ENCODE results near the gene TOX4. TPM values are rescaled to one million over a fixed set of nuclear protein-coding genes. Genes with fewer than 3 reads are reported as not detected.
A peak's percentile ranks its signal among the peaks of the same experiment; 100 is the strongest.

Gene TOX4
- total and polyA plus RNA-seq, 9 of the 15 experiments (the other 6 are each of a cell fraction or from before 2014, with no cell fraction given): 9.9 to 76.5 (median 41.0) TPM

DNA sequence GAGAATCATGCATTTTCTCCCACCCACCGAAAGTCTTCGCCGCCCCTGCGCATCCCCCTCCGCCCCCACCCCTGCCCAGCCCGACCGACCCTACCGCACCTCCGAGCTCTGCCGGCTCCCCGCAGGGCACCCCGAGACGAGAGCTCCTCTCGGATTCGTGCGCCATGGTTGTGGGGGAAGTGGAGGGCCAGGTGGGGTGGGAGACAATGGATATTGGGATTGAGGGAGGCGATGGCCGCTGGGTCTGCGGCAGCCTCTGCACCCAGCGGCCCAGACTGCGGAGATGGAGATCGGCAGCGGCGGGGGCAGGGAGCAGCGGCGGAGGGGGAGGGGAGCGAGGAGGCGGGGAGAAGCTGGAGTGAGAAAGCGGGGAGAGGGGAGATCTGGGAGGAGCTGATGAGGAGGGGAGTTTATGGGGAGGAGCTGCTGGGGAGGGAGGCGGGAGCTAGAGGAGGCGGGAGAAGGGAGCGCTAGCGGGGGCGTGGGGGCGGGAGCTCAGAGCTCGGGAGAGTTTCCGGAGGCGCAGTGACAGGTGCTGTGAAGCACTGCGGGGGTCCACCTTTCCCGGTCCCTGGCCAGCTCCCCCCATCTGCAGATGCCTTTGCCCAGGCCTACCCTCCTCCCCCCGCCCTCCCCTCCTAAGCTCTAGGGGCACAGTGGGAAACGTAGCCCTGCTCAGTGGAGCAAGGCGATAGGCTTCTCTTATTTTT lies 49.1 kb downstream of the TOX4 start, which contains the start of gene SALL2 (continued):
- TF ChIP-seq, protein P1, sequence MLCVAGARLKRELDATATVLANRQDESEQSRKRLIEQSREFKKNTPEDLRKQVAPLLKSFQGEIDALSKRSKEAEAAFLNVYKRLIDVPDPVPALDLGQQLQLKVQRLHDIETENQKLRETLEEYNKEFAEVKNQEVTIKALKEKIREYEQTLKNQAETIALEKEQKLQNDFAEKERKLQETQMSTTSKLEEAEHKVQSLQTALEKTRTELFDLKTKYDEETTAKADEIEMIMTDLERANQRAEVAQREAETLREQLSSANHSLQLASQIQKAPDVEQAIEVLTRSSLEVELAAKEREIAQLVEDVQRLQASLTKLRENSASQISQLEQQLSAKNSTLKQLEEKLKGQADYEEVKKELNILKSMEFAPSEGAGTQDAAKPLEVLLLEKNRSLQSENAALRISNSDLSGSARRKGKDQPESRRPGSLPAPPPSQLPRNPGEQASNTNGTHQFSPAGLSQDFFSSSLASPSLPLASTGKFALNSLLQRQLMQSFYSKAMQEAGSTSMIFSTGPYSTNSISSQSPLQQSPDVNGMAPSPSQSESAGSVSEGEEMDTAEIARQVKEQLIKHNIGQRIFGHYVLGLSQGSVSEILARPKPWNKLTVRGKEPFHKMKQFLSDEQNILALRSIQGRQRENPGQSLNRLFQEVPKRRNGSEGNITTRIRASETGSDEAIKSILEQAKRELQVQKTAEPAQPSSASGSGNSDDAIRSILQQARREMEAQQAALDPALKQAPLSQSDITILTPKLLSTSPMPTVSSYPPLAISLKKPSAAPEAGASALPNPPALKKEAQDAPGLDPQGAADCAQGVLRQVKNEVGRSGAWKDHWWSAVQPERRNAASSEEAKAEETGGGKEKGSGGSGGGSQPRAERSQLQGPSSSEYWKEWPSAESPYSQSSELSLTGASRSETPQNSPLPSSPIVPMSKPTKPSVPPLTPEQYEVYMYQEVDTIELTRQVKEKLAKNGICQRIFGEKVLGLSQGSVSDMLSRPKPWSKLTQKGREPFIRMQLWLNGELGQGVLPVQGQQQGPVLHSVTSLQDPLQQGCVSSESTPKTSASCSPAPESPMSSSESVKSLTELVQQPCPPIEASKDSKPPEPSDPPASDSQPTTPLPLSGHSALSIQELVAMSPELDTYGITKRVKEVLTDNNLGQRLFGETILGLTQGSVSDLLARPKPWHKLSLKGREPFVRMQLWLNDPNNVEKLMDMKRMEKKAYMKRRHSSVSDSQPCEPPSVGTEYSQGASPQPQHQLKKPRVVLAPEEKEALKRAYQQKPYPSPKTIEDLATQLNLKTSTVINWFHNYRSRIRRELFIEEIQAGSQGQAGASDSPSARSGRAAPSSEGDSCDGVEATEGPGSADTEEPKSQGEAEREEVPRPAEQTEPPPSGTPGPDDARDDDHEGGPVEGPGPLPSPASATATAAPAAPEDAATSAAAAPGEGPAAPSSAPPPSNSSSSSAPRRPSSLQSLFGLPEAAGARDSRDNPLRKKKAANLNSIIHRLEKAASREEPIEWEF (CRISPR knock-in tag; IDR thresholded peaks at IDR 0.05): no peak
- TF ChIP-seq HDAC1 (IDR thresholded peaks at IDR 0.05) (peak in 1 of 2 experiments; percentile 15; a peak in 1 of 4 replicates), ZNF507 (tag; conservative IDR thresholded peaks at IDR 0.05) (no peak), SMARCE1 (IDR thresholded peaks at IDR 0.05) (no peak; the same call in 1 of the 2 replicates), CREB1 (IDR thresholded peaks at IDR 0.05) (no peak), CREB1 (CRISPR knock-in tag; IDR thresholded peaks at IDR 0.05) (no peak), XRCC5 (IDR thresholded peaks at IDR 0.05; ENCODE audit: low read depth, low read length) (no peak), MCM7 (IDR thresholded peaks at IDR 0.05) (no peak), ELF4 (CRISPR knock-in tag; IDR thresholded peaks at IDR 0.05) (no peak), YY1 (IDR thresholded peaks at IDR 0.05; ENCODE audit: borderline replicate concordance in 1 of 3, control insufficient read depth in 1 of 3, extremely low read depth in 1 of 3, insufficient read depth in 3 of 3, insufficient read length in 1 of 3, insufficient replicate concordance in 2 of 3, low read depth in 1 of 3, low read length in 2 of 3) (peak in 2 of 3 experiments; percentile 16 to 47), PRPF4 (IDR thresholded peaks at IDR 0.05; ENCODE audit: insufficient read depth, low read depth, low read length, poor library complexity, severe bottlenecking) (peak; percentile 64), NR4A1 (CRISPR knock-in tag; IDR thresholded peaks at IDR 0.05) (no peak), NR4A1 (tag; IDR thresholded peaks at IDR 0.05) (no peak)
- TF ChIP-seq, protein P2, sequence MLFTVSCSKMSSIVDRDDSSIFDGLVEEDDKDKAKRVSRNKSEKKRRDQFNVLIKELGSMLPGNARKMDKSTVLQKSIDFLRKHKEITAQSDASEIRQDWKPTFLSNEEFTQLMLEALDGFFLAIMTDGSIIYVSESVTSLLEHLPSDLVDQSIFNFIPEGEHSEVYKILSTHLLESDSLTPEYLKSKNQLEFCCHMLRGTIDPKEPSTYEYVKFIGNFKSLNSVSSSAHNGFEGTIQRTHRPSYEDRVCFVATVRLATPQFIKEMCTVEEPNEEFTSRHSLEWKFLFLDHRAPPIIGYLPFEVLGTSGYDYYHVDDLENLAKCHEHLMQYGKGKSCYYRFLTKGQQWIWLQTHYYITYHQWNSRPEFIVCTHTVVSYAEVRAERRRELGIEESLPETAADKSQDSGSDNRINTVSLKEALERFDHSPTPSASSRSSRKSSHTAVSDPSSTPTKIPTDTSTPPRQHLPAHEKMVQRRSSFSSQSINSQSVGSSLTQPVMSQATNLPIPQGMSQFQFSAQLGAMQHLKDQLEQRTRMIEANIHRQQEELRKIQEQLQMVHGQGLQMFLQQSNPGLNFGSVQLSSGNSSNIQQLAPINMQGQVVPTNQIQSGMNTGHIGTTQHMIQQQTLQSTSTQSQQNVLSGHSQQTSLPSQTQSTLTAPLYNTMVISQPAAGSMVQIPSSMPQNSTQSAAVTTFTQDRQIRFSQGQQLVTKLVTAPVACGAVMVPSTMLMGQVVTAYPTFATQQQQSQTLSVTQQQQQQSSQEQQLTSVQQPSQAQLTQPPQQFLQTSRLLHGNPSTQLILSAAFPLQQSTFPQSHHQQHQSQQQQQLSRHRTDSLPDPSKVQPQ (CRISPR knock-in tag; IDR thresholded peaks at IDR 0.05; ENCODE audit: borderline replicate concordance): no peak
- TF ChIP-seq, protein P3, sequence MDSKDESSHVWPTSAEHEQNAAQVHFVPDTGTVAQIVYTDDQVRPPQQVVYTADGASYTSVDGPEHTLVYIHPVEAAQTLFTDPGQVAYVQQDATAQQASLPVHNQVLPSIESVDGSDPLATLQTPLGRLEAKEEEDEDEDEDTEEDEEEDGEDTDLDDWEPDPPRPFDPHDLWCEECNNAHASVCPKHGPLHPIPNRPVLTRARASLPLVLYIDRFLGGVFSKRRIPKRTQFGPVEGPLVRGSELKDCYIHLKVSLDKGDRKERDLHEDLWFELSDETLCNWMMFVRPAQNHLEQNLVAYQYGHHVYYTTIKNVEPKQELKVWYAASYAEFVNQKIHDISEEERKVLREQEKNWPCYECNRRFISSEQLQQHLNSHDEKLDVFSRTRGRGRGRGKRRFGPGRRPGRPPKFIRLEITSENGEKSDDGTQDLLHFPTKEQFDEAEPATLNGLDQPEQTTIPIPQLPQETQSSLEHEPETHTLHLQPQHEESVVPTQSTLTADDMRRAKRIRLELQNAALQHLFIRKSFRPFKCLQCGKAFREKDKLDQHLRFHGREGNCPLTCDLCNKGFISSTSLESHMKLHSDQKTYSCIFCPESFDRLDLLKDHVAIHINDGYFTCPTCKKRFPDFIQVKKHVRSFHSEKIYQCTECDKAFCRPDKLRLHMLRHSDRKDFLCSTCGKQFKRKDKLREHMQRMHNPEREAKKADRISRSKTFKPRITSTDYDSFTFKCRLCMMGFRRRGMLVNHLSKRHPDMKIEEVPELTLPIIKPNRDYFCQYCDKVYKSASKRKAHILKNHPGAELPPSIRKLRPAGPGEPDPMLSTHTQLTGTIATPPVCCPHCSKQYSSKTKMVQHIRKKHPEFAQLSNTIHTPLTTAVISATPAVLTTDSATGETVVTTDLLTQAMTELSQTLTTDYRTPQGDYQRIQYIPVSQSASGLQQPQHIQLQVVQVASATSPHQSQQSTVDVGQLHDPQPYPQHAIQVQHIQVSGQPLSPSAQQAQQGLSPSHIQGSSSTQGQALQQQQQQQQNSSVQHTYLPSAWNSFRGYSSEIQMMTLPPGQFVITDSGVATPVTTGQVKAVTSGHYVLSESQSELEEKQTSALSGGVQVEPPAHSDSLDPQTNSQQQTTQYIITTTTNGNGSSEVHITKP (IDR thresholded peaks at IDR 0.05; ENCODE audit: partially characterized antibody): peak; percentile 97
